HCT116 (cell line): Measurements from ENCODE around the gene CARD8. TPM values are rescaled to one million over a fixed set of nuclear protein-coding genes. Genes with fewer than 3 reads are reported as not detected.

Experiments used
- ATAC-seq: fragments of 200-7000 bp; cut with Tn5 transposase; 2 replicates; pipeline ENCODE4 v1.9.1; 2020; ENCODE audit warnings: mild to moderate bottlenecking, moderate library complexity
- BruUV-seq: library from RNA; stranded (reverse); fragments of 400-500 nt; replicated peaks from 2 replicates; lab custom pipeline; 2021; lab: Mats Ljungman, UMichigan
- CTCF ChIA-PET: fragments of 300-600 bp; sonication (Branson Sonifier 250); formaldehyde crosslinking; loops from one replicate; lab custom pipeline; 2021; ENCODE audit warnings: antibody characterized with exemption; lab: Charles Lee
- POLR2A ChIA-PET: fragments of 300-600, 350-600 bp; sonication (Branson Sonifier 250); formaldehyde crosslinking; loops from one replicate; lab custom pipeline; 2021; ENCODE audit warnings: antibody characterized with exemption; lab: Charles Lee
- RAD21 ChIA-PET, 2 experiments: fragments of 300-600 bp; sonication (Branson Sonifier 250); formaldehyde crosslinking; loops; one replicate each; lab custom pipeline; 2023; ENCODE audit warnings: low total read pairs in 2 of 2; ENCODE audit not compliant: uncharacterized antibody in 2 of 2, unreplicated experiment in 2 of 2, low non-redundant PET in 1 of 2; lab: Charles Lee
- DNase-seq: peaks from one replicate; pipeline ENCODE4 v3.0.0-alpha.2; 2010; ENCODE audit warnings: low read depth, low spot score
- H2AFZ ChIP-seq: fragments of 200-600 bp; shearing (Covaris generic), sonication (generic); 2 replicates; pipeline ENCODE4 v1.6.1; 2017; ENCODE audit warnings: low read depth, mixed run types, mixed read lengths, antibody characterized with exemption, low read length; ENCODE audit not compliant: poor library complexity, severe bottlenecking
- H3K27ac ChIP-seq: 2 replicates; pipeline ENCODE4 v1.5.1; 2012; ENCODE audit warnings: low read depth, low read length
- H3K27me3 ChIP-seq: fragments of 200-600 bp; sonication (generic); 2 replicates; pipeline ENCODE4 v1.6.1; 2016; ENCODE audit warnings: mixed run types, low read length, mixed read lengths; ENCODE audit not compliant: insufficient read depth
- H3K36me3 ChIP-seq, 2 experiments: fragments of 200-500 bp in 1 of 2; fragments of 200-600 bp in 1 of 2; sonication (Bioruptor generic) in 1 of 2; sonication (generic) in 1 of 2; 2 replicates each; pipeline versions ENCODE4 v1.5.1 to v1.6.1; 2014 to 2016; ENCODE audit warnings: low read length in 2 of 2, inconsistent platforms in 1 of 2, mixed read lengths in 1 of 2, mixed run types in 1 of 2; ENCODE audit not compliant: insufficient read depth in 2 of 2, control insufficient read depth in 1 of 2
- H3K4me1 ChIP-seq, 2 experiments: fragments of 200-600 bp in 1 of 2; sonication (generic) in 1 of 2; 2 replicates each; pipeline versions ENCODE4 v1.5.1 to v1.6.1; 2012 to 2017; ENCODE audit warnings: low read length in 2 of 2, inconsistent platforms in 1 of 2, mild to moderate bottlenecking in 1 of 2, mixed read lengths in 1 of 2, mixed run types in 1 of 2, moderate library complexity in 1 of 2; ENCODE audit not compliant: insufficient read depth in 2 of 2, control insufficient read depth in 1 of 2
- H3K4me2 ChIP-seq: fragments of 200-600 bp; sonication (generic); 2 replicates; pipeline ENCODE4 v1.6.1; 2017; ENCODE audit warnings: mixed run types, low read length, mixed read lengths
- H3K4me3 ChIP-seq, 2 experiments: fragments of 200-600 bp in 1 of 2; sonication (generic) in 1 of 2; replicated peaks in 1 of 2; 2 replicates each; pipeline ENCODE4 v1.5.1; 2011 to 2016; ENCODE audit warnings: low read length in 2 of 2, control low read depth in 1 of 2, low read depth in 1 of 2, mild to moderate bottlenecking in 1 of 2, mixed read lengths in 1 of 2, mixed run types in 1 of 2
- H3K79me2 ChIP-seq: fragments of 200-600 bp; sonication (generic); 2 replicates; pipeline ENCODE4 v1.6.1; 2017; ENCODE audit warnings: mild to moderate bottlenecking, mixed run types, low read length, moderate library complexity, mixed read lengths; ENCODE audit not compliant: insufficient read depth
- H3K9ac ChIP-seq: fragments of 200-600 bp; sonication (generic); 2 replicates; pipeline ENCODE4 v1.6.1; 2016; ENCODE audit warnings: low read length, mixed read lengths
- H3K9me2 ChIP-seq: fragments of 200-600 bp; sonication (generic), shearing (Covaris generic); 2 replicates; pipeline ENCODE4 v1.6.1; 2017; ENCODE audit warnings: mixed run types, mild to moderate bottlenecking, moderate library complexity; ENCODE audit not compliant: insufficient read depth
- H3K9me3 ChIP-seq, 2 experiments: fragments of 200-500 bp in 1 of 2; fragments of 200-600 bp in 1 of 2; sonication (Bioruptor generic) in 1 of 2; sonication (generic) in 1 of 2; 2 replicates each; pipeline ENCODE4 v1.6.1; 2014 to 2017; ENCODE audit warnings: low read length in 2 of 2, mixed read lengths in 2 of 2, inconsistent platforms in 1 of 2, low read depth in 1 of 2, mild to moderate bottlenecking in 1 of 2, mixed run types in 1 of 2, moderate library complexity in 1 of 2; ENCODE audit not compliant: control insufficient read depth in 1 of 2, insufficient read depth in 1 of 2
- H4K20me1 ChIP-seq: fragments of 200-600 bp; sonication (generic), shearing (Covaris generic); 2 replicates; pipeline ENCODE4 v1.6.1; 2017; ENCODE audit warnings: mixed run types, mild to moderate bottlenecking, moderate library complexity; ENCODE audit not compliant: insufficient read depth
- CEBPB ChIP-seq: IDR thresholded peaks from 2 replicates; pipeline ENCODE4 v1.6.1; 2012; ENCODE audit warnings: low read depth
- ELF1 ChIP-seq: IDR thresholded peaks from 2 replicates; pipeline ENCODE4 v1.6.1; 2012; ENCODE audit warnings: low read depth, borderline replicate concordance
- EZH2 ChIP-seq: fragments of 200-600 bp; sonication (generic); IDR thresholded peaks from 2 replicates; pipeline ENCODE4 v1.6.1; 2017; ENCODE audit warnings: antibody characterized with exemption, mixed run types
- FOSL1 ChIP-seq: IDR thresholded peaks from 2 replicates; pipeline ENCODE4 v1.6.1; 2012; ENCODE audit warnings: low read depth
- JUND ChIP-seq: IDR thresholded peaks from 2 replicates; pipeline ENCODE4 v1.6.1; 2012
- POLR2AphosphoS5 ChIP-seq: IDR thresholded peaks from 2 replicates; pipeline ENCODE4 v1.6.1; 2011; ENCODE audit warnings: mild to moderate bottlenecking, low read depth, low read length, moderate library complexity
- RAD21 ChIP-seq: IDR thresholded peaks from 2 replicates; pipeline ENCODE4 v1.6.1; 2012; ENCODE audit warnings: low read depth, mild to moderate bottlenecking
- REST ChIP-seq: IDR thresholded peaks from 2 replicates; pipeline ENCODE4 v1.6.1; 2012; ENCODE audit warnings: low read depth
- SIN3A ChIP-seq: IDR thresholded peaks from 2 replicates; pipeline ENCODE4 v1.6.1; 2012; ENCODE audit warnings: low read depth
- SP1 ChIP-seq: IDR thresholded peaks from 2 replicates; pipeline ENCODE4 v1.6.1; 2012; ENCODE audit warnings: low read depth
- SRF ChIP-seq: IDR thresholded peaks from 2 replicates; pipeline ENCODE4 v1.6.1; 2012; ENCODE audit warnings: low read depth
- YY1 ChIP-seq: IDR thresholded peaks from 2 replicates; pipeline ENCODE4 v1.6.1; 2011; ENCODE audit warnings: low read length, low read depth, moderate library complexity, mild to moderate bottlenecking; ENCODE audit not compliant: insufficient replicate concordance; ENCODE audit errors: extremely low read depth
- ZFX ChIP-seq: fragments of 450-650 bp; IDR thresholded peaks from 2 replicates; pipeline ENCODE4 v1.6.1; 2017
- ZNF274 ChIP-seq: fragments of 200-500 bp; sonication (Bioruptor generic); IDR thresholded peaks from 2 replicates; pipeline ENCODE4 v1.6.1; 2014; ENCODE audit warnings: mild to moderate bottlenecking, low read depth, low read length, inconsistent platforms
- intact Hi-C: fragments of 100-400 bp; cut with micrococcal nuclease; formaldehyde crosslinking; loops from 2 replicates; pipeline ENCODE4 v1.10.0; 2022
- total RNA-seq: library from RNA; stranded (reverse); gene quantifications from one replicate; pipeline ENCODE4 v1.2.1, GENCODE V29; 2021; ENCODE audit not compliant: unreplicated experiment
- TF ChIP-seq, protein P1 (sequence below): IDR thresholded peaks from 2 replicates; pipeline ENCODE4 v1.6.1; 2011; ENCODE audit warnings: mild to moderate bottlenecking, low read length, moderate library complexity; ENCODE audit not compliant: insufficient replicate concordance; ENCODE audit errors: extremely low read depth
- TF ChIP-seq, protein P2 (sequence below): IDR thresholded peaks from 2 replicates; pipeline ENCODE4 v1.6.1; 2012
- TF ChIP-seq, protein P3 (sequence below): IDR thresholded peaks from 2 replicates; pipeline ENCODE4 v1.6.1; 2012
- TF ChIP-seq, protein P4 (sequence below), 3 experiments: fragments of 200-600 bp in 1 of 3; sonication (generic) in 1 of 3; IDR thresholded peaks in 2 of 3; conservative IDR thresholded peaks in 1 of 3; 2 replicates each; pipeline ENCODE4 v1.5.1; 2012 to 2017; ENCODE audit warnings: low read depth in 2 of 3, low read length in 2 of 3, antibody characterized with exemption in 1 of 3, borderline replicate concordance in 1 of 3, control low read depth in 1 of 3, mild to moderate bottlenecking in 1 of 3, mixed read lengths in 1 of 3, mixed run types in 1 of 3, moderate library complexity in 1 of 3; ENCODE audit not compliant: insufficient read depth in 1 of 3

CARD8 gene
- total RNA-seq, 1 experiment from 2014 or later = 17.5 TPM

- no peaks in the 10 kb centered on the region for H3K36me3 ChIP-seq
- intact Hi-C loops = no loop called here
- H3K4me2 ChIP-seq = peak overlapping the region; percentile 88
- H3K79me2 ChIP-seq = 0 out of 2 replicates have a peak, but pooled peaks cover 5% of the 10 kb centered on the region
- ChIA-PET CTCF (interaction anchor here (1.6 to 2.1 kb wide), 2 partner anchors 10 to 56 kb away, joined by 8 to 14 read pairs; no protein-coding TSS in a partner anchor), RAD21 (interaction anchor here (0.5 to 1.6 kb wide), 5 partner anchors 27 to 67 kb away, joined by 3 to 5 read pairs (median 4); no protein-coding TSS in a partner anchor), POLR2A (interaction anchor here (0.6 to 2.9 kb wide), 15 partner anchors 8 to 1869 kb away, joined by 3 to 14 read pairs (median 4); partner anchors contain the start of genes CARD8, LIG1, PLA2G4C and ZSWIM9)
- no peaks in the 10 kb centered on the region for H3K9me3 ChIP-seq
- H3K27me3 ChIP-seq = no peaks in the 10 kb centered on the region
- H3K9ac ChIP-seq = peak overlapping the region; percentile 79
- peak overlapping the region; percentile 80 for H2AFZ ChIP-seq
- DNase-seq (peak; percentile 95), ATAC-seq (peak; percentile 97)
- H3K9me2 ChIP-seq = no peaks in the 10 kb centered on the region
- no peaks in the 10 kb centered on the region for H4K20me1 ChIP-seq
- H3K4me1 ChIP-seq = peaks cover 9 to 26% of the 10 kb centered on the region in 2 experiments; a peak in 3 of 4 replicates
- H3K27ac ChIP-seq = peak overlapping the region; percentile 70
- peak overlapping the region; percentile 72 to 91 for H3K4me3 ChIP-seq
- BruUV-seq = no TSS peak
- TF ChIP-seq EZH2 (no peak), ZNF274 (no peak), FOSL1 (no peak), RAD21 (no peak), SRF (no peak), CEBPB (no peak), JUND (no peak), SIN3A (no peak; the same call in 1 of the 2 replicates), YY1 (peak; percentile 39), ELF1 (no peak), POLR2AphosphoS5 (peak; percentile 87), REST (no peak), SP1 (no peak; the same call in 1 of the 2 replicates), ZFX (no peak)
- TF ChIP-seq, protein P1, sequence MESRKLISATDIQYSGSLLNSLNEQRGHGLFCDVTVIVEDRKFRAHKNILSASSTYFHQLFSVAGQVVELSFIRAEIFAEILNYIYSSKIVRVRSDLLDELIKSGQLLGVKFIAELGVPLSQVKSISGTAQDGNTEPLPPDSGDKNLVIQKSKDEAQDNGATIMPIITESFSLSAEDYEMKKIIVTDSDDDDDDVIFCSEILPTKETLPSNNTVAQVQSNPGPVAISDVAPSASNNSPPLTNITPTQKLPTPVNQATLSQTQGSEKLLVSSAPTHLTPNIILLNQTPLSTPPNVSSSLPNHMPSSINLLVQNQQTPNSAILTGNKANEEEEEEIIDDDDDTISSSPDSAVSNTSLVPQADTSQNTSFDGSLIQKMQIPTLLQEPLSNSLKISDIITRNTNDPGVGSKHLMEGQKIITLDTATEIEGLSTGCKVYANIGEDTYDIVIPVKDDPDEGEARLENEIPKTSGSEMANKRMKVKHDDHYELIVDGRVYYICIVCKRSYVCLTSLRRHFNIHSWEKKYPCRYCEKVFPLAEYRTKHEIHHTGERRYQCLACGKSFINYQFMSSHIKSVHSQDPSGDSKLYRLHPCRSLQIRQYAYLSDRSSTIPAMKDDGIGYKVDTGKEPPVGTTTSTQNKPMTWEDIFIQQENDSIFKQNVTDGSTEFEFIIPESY = no peak
- TF ChIP-seq, protein P2, sequence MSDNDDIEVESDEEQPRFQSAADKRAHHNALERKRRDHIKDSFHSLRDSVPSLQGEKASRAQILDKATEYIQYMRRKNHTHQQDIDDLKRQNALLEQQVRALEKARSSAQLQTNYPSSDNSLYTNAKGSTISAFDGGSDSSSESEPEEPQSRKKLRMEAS = peak; percentile 82
- TF ChIP-seq, protein P3, sequence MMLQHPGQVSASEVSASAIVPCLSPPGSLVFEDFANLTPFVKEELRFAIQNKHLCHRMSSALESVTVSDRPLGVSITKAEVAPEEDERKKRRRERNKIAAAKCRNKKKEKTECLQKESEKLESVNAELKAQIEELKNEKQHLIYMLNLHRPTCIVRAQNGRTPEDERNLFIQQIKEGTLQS = no peak
- TF ChIP-seq, protein P4, sequence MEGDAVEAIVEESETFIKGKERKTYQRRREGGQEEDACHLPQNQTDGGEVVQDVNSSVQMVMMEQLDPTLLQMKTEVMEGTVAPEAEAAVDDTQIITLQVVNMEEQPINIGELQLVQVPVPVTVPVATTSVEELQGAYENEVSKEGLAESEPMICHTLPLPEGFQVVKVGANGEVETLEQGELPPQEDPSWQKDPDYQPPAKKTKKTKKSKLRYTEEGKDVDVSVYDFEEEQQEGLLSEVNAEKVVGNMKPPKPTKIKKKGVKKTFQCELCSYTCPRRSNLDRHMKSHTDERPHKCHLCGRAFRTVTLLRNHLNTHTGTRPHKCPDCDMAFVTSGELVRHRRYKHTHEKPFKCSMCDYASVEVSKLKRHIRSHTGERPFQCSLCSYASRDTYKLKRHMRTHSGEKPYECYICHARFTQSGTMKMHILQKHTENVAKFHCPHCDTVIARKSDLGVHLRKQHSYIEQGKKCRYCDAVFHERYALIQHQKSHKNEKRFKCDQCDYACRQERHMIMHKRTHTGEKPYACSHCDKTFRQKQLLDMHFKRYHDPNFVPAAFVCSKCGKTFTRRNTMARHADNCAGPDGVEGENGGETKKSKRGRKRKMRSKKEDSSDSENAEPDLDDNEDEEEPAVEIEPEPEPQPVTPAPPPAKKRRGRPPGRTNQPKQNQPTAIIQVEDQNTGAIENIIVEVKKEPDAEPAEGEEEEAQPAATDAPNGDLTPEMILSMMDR (IDR thresholded peaks at IDR 0.05 in 2 of 3, conservative IDR thresholded peaks at IDR 0.05 in 1 of 3; ENCODE audit: borderline replicate concordance in 1 of 3, insufficient read depth in 1 of 3, low read depth in 2 of 3, low read length in 2 of 3) = no peak
These were observed 51.7 kb downstream of the CARD8 start for GRCh38 chr19:48203794-48204628.
